ENCODE results near the gene ANKDD1A.

ANKDD1A gene

GRCh38 chr15:64895285-64896065 is 16.2 kb upstream of the ANKDD1A start:
- no peak for DNase-seq (ENCODE audit: low read depth)

GRCh38 chr15:64896371-64897069 is 15.2 kb upstream of the ANKDD1A start:
- no peak for DNase-seq (ENCODE audit: low read depth)

- peak; percentile 71 for DNase-seq (ENCODE audit: low read depth)
Observed at GRCh38 chr15:64897345-64897985, 14.2 kb upstream of the ANKDD1A start.

GRCh38 chr15:64898406-64898805 is 13.3 kb upstream of the ANKDD1A start:
- no peak for DNase-seq (ENCODE audit: low read depth)

- no peak for DNase-seq (ENCODE audit: low read depth)
Observed at GRCh38 chr15:64901141-64901540, 10.6 kb upstream of the ANKDD1A start.

GRCh38 chr15:64901914-64902313 is 9.8 kb upstream of the ANKDD1A start:
- no peak for DNase-seq (ENCODE audit: low read depth)

GRCh38 chr15:64902863-64903262 is 8.8 kb upstream of the ANKDD1A start:
- no peak for DNase-seq (ENCODE audit: low read depth)

- DNase-seq (ENCODE audit: low read depth) = no peak
Observed at GRCh38 chr15:64903326-64903950, 8.3 kb upstream of the ANKDD1A start.

GRCh38 chr15:64904189-64904588 is 7.5 kb upstream of the ANKDD1A start:
- DNase-seq (ENCODE audit: low read depth) = no peak

GRCh38 chr15:64905119-64905831 is 6.4 kb upstream of the ANKDD1A start:
- peak; percentile 43 for DNase-seq (ENCODE audit: low read depth)

- no peak for DNase-seq (ENCODE audit: low read depth)
Observed at GRCh38 chr15:64905941-64906340, 5.8 kb upstream of the ANKDD1A start.

- no peak for DNase-seq (ENCODE audit: low read depth)
Observed at GRCh38 chr15:64906402-64906801, 5.3 kb upstream of the ANKDD1A start.

GRCh38 chr15:64907991-64908390 is 3.7 kb upstream of the ANKDD1A start:
- no peak for DNase-seq (ENCODE audit: low read depth)

- no peak for DNase-seq (ENCODE audit: low read depth)
Observed at GRCh38 chr15:64909546-64909945, 2.2 kb upstream of the ANKDD1A start.

- no peak for DNase-seq (ENCODE audit: low read depth)
Observed at GRCh38 chr15:64912379-64913325, 950 bp downstream of the ANKDD1A start.

GRCh38 chr15:64915518-64916227 is 4.0 kb downstream of the ANKDD1A start:
- no peak for DNase-seq (ENCODE audit: low read depth)

- DNase-seq (ENCODE audit: low read depth) = no peak
Observed at GRCh38 chr15:64916365-64916764, 4.7 kb downstream of the ANKDD1A start.

- DNase-seq (ENCODE audit: low read depth) = no peak
Observed at GRCh38 chr15:64917211-64917610, 5.5 kb downstream of the ANKDD1A start.

- DNase-seq (ENCODE audit: low read depth) = no peak
Observed at GRCh38 chr15:64919721-64920120, 8.0 kb downstream of the ANKDD1A start.

- DNase-seq (ENCODE audit: low read depth) = no peak
Observed at GRCh38 chr15:64921711-64922110, 10.0 kb downstream of the ANKDD1A start.
